Keratinocyte (primary cell): ENCODE measurements around the gene CPLX3. TPM values are rescaled to one million over a fixed set of nuclear protein-coding genes. Genes with fewer than 3 reads are reported as not detected.

Source experiments
- DNase-seq: peaks from one replicate; pipeline ENCODE4 v3.0.0-alpha.2; 2011; ENCODE audit warnings: low read depth, missing footprints, low spot score
- FAIRE-seq: peaks from 2 replicates; lab custom pipeline; 2011; peaks lifted over from hg19 to GRCh38; lab: Jason Lieb, UNC
- H2AFZ ChIP-seq: 2 replicates; pipeline ENCODE4 v1.6.0; 2012; ENCODE audit warnings: low read length, control low read depth, inconsistent platforms; ENCODE audit not compliant: control insufficient read depth
- H3K27ac ChIP-seq: 2 replicates; pipeline ENCODE4 v1.5.1; 2011; ENCODE audit warnings: low read length; ENCODE audit not compliant: control insufficient read depth, insufficient read depth
- H3K27me3 ChIP-seq: 3 replicates; pipeline ENCODE4 v1.6.0; 2011; ENCODE audit warnings: low read length; ENCODE audit not compliant: control insufficient read depth, insufficient read depth; ENCODE audit errors: extremely low read depth
- H3K36me3 ChIP-seq, 2 experiments: 2 replicates in 1 of 2; 3 replicates in 1 of 2; pipeline ENCODE4 v1.5.1; 2011; ENCODE audit warnings: low read length in 2 of 2, mild to moderate bottlenecking in 1 of 2; ENCODE audit not compliant: control insufficient read depth in 2 of 2, insufficient read depth in 2 of 2; ENCODE audit errors: extremely low read depth in 1 of 2
- H3K4me1 ChIP-seq: 3 replicates; pipeline ENCODE4 v1.5.1; 2011; ENCODE audit warnings: low read length; ENCODE audit not compliant: control insufficient read depth, insufficient read depth; ENCODE audit errors: extremely low read depth
- H3K4me2 ChIP-seq: 3 replicates; pipeline ENCODE4 v1.6.0; 2011; ENCODE audit warnings: low read depth, low read length; ENCODE audit not compliant: control insufficient read depth, insufficient read depth; ENCODE audit errors: extremely low read depth
- H3K4me3 ChIP-seq, 3 experiments: fragments of 200-600 bp in 1 of 3; sonication (generic) in 1 of 3; 2 replicates in 2 of 3; 3 replicates in 1 of 3; pipeline ENCODE4 v1.5.1; 2011 to 2016; ENCODE audit warnings: low read length in 3 of 3, mild to moderate bottlenecking in 3 of 3, control low read depth in 2 of 3, inconsistent platforms in 1 of 3, low read depth in 1 of 3, mixed read lengths in 1 of 3, mixed run types in 1 of 3, moderate library complexity in 1 of 3; ENCODE audit not compliant: control insufficient read depth in 2 of 3, insufficient read depth in 2 of 3; ENCODE audit errors: extremely low read depth in 1 of 3
- H3K79me2 ChIP-seq: 2 replicates; pipeline ENCODE4 v1.6.0; 2012; ENCODE audit warnings: low read length; ENCODE audit not compliant: control insufficient read depth, insufficient read depth
- H3K9ac ChIP-seq: 3 replicates; pipeline ENCODE4 v1.6.0; 2011; ENCODE audit warnings: low read length; ENCODE audit not compliant: control insufficient read depth, insufficient read depth; ENCODE audit errors: extremely low read depth
- H3K9me1 ChIP-seq: 3 replicates; pipeline ENCODE4 v1.6.0; 2011; ENCODE audit warnings: low read length; ENCODE audit not compliant: control insufficient read depth, insufficient read depth; ENCODE audit errors: extremely low read depth
- H3K9me3 ChIP-seq: 2 replicates; pipeline ENCODE4 v1.5.1; 2012; ENCODE audit warnings: low read depth, low read length; ENCODE audit not compliant: control insufficient read depth
- H4K20me1 ChIP-seq: 3 replicates; pipeline ENCODE4 v1.6.0; 2011; ENCODE audit warnings: low read length; ENCODE audit not compliant: control insufficient read depth, insufficient read depth; ENCODE audit errors: extremely low read depth
- EZH2 ChIP-seq: IDR thresholded peaks from one replicate; pipeline ENCODE4 v1.6.1; 2012; ENCODE audit warnings: inconsistent platforms, mild to moderate bottlenecking, low read length, moderate library complexity
- dilution Hi-C: fragments of 300-500 bp; cut with MboI; formaldehyde crosslinking; loops from one replicate; pipeline ENCODE4 v1.7.0; 2020; ENCODE audit warnings: low sequenced_read_pairs; ENCODE audit not compliant: extremely low pct_ligation_motif_present
- polyA plus RNA-seq, 5 experiments: library from polyadenylated mRNA; depleted of rRNA in 3 of 5; stranded (reverse) in 3 of 5; stranded (forward) in 1 of 5; unstranded in 1 of 5; fragments of >200 nt; gene quantifications; 1 replicate in 1 of 5; 2 replicates in 3 of 5; 3 replicates in 1 of 5; pipeline versions ENCODE4 v1.2.1 to v1.2.3, GENCODE V29; 2011 to 2012; ENCODE audit warnings: missing spikeins in 2 of 5, low read depth in 1 of 5, low replicate concordance in 1 of 5
- TF ChIP-seq, protein P1 (sequence below), 3 experiments: IDR thresholded peaks in 1 of 3; conservative IDR thresholded peaks in 1 of 3; optimal IDR thresholded peaks in 1 of 3; 2 replicates in 2 of 3; 3 replicates in 1 of 3; pipeline versions ENCODE3 to v1.5.1; 2011; ENCODE audit warnings: low read length in 3 of 3, mild to moderate bottlenecking in 3 of 3, moderate library complexity in 2 of 3, control low read depth in 1 of 3, inconsistent platforms in 1 of 3; ENCODE audit not compliant: insufficient read depth in 2 of 3; ENCODE audit errors: extremely low read depth in 1 of 3

Gene CPLX3
- polyA plus RNA-seq, 1 donor (not counting 4 experiments of a cell fraction or from before 2014, with no cell fraction given), result not detected

DNA sequence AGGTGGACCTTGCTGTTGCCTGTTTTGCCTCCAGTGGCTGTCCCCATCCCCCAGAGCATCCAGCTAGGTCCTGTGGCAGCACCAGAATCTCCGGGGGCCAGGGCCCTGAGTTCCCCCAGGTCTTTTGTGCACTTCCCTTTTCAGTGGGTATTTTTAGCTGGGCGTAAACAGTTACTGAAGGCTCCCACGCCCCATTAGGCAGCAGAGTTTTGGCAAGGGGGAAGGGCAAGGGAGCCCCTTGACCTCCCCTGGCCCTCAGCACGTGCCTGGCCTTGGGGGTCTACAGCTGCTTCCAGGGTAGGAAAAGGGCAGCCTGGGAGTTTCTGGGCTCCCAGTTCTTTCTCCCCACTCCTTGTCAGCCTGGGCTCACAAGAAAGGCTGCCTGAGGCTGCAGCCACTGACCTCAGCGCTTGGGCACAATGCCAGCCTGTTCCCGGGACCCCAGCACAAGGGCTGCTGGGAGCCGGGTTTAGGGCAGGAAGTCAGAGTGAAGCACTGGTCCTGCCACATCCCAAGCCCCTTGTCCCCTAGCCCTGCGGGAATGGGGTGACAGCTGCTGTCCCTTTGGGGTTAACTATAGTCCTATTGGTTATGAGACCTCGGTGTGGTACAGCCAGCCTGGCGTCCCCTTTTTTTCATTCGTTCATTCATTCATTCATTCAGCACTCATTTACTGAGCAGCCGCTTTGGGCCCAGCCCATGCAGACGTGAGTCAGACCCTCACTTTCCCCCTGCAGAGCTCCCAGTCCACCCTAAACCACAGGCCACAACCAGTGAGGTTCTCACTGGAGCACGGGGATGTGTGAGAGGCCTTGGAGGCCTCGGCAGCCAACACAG is 36.1 kb upstream of the CPLX3 start:
- no peak overlapping the region for H3K4me3 ChIP-seq
- dilution Hi-C loops, result no loop called here
- TF ChIP-seq, protein P1, sequence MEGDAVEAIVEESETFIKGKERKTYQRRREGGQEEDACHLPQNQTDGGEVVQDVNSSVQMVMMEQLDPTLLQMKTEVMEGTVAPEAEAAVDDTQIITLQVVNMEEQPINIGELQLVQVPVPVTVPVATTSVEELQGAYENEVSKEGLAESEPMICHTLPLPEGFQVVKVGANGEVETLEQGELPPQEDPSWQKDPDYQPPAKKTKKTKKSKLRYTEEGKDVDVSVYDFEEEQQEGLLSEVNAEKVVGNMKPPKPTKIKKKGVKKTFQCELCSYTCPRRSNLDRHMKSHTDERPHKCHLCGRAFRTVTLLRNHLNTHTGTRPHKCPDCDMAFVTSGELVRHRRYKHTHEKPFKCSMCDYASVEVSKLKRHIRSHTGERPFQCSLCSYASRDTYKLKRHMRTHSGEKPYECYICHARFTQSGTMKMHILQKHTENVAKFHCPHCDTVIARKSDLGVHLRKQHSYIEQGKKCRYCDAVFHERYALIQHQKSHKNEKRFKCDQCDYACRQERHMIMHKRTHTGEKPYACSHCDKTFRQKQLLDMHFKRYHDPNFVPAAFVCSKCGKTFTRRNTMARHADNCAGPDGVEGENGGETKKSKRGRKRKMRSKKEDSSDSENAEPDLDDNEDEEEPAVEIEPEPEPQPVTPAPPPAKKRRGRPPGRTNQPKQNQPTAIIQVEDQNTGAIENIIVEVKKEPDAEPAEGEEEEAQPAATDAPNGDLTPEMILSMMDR (optimal IDR thresholded peaks at IDR 0.05 in 1 of 3, IDR thresholded peaks at IDR 0.05 in 1 of 3, conservative IDR thresholded peaks at IDR 0.05 in 1 of 3; ENCODE audit: extremely low read depth in 1 of 3, insufficient read depth in 2 of 3, low read length in 3 of 3), result no peak
- no peak for TF ChIP-seq EZH2

DNA sequence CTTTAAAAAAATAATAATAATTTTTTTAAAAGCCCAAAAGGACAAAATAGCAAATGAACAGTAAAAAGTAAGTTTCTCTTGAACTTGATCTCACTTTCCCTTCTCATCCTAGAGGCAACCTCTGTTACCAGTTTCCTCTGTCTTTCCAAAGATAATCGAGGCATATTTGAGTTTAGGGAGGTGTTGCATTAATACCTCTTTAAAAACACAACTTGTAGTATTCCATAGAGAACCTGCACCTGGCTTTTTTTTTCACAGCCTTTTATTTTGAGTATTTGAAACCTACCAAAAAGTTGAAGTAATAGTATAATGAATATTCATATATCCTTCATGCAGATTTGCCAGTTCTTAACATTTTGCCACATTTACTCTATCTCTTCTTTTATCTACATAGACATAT is 35.4 kb upstream of the CPLX3 start:
- dilution Hi-C loops, result no loop called here
- Histone ChIP-seq H3K9me1 (peaks cover 19% of the 10 kb centered on the region), H3K79me2 (peaks cover 81% of the 10 kb centered on the region), H3K4me2 (no peak overlapping the region), H3K36me3 (peaks cover 3 to 5% of the 10 kb centered on the region in 2 experiments), H3K4me3 (no peak overlapping the region), H2AFZ (no peak overlapping the region), H3K4me1 (peaks cover 65% of the 10 kb centered on the region), H3K27ac (no peak overlapping the region), H3K9me3 (no peaks in the 10 kb centered on the region), H4K20me1 (peaks cover 42% of the 10 kb centered on the region), H3K9ac (no peak overlapping the region), H3K27me3 (no peaks in the 10 kb centered on the region)
- TF ChIP-seq, protein P1 (optimal IDR thresholded peaks at IDR 0.05 in 1 of 3, IDR thresholded peaks at IDR 0.05 in 1 of 3, conservative IDR thresholded peaks at IDR 0.05 in 1 of 3; ENCODE audit: extremely low read depth in 1 of 3, insufficient read depth in 2 of 3, low read length in 3 of 3), result no peak
- TF ChIP-seq EZH2, result no peak
- FAIRE-seq (no peak), DNase-seq (no peak)

More for the DNA sequence above, 36.1 kb upstream of the CPLX3 start:
- peaks cover 66% of the 10 kb centered on the region for H3K4me1 ChIP-seq
- H3K9me1 ChIP-seq, result peaks cover 17% of the 10 kb centered on the region
- no peak overlapping the region for H3K4me2 ChIP-seq
- peak overlapping the region; percentile 3 for H3K27ac ChIP-seq
- no peak overlapping the region for H2AFZ ChIP-seq
- peaks cover 39% of the 10 kb centered on the region for H4K20me1 ChIP-seq
- DNase-seq (no peak), FAIRE-seq (no peak)
- no peak overlapping the region for H3K9ac ChIP-seq
- H3K9me3 ChIP-seq, result no peaks in the 10 kb centered on the region
- no peaks in the 10 kb centered on the region for H3K27me3 ChIP-seq
- peaks cover 84% of the 10 kb centered on the region for H3K79me2 ChIP-seq
- H3K36me3 ChIP-seq, result peaks cover 3 to 5% of the 10 kb centered on the region in 2 experiments
